AG08396 (cell line): ENCODE data around the gene IBA57.

Source experiments
- DNase-seq: peaks from one replicate; pipeline ENCODE4 v3.0.0; 2012; ENCODE audit warnings: low spot score, mixed read lengths

IBA57 gene

GRCh38 chr1:228144993-228145343 lies 20.6 kb upstream of the IBA57 start:
- DNase-seq, result no peak

- DNase-seq, result no peak
Observed at GRCh38 chr1:228145463-228146416, 19.9 kb upstream of the IBA57 start.

GRCh38 chr1:228146417-228147150 lies 19.0 kb upstream of the IBA57 start:
- peak; percentile 2 for DNase-seq

GRCh38 chr1:228147151-228147693 lies 18.4 kb upstream of the IBA57 start:
- DNase-seq, result peak; percentile 7

- no peak for DNase-seq
Observed at GRCh38 chr1:228147768-228148167, 17.8 kb upstream of the IBA57 start.

DNA sequence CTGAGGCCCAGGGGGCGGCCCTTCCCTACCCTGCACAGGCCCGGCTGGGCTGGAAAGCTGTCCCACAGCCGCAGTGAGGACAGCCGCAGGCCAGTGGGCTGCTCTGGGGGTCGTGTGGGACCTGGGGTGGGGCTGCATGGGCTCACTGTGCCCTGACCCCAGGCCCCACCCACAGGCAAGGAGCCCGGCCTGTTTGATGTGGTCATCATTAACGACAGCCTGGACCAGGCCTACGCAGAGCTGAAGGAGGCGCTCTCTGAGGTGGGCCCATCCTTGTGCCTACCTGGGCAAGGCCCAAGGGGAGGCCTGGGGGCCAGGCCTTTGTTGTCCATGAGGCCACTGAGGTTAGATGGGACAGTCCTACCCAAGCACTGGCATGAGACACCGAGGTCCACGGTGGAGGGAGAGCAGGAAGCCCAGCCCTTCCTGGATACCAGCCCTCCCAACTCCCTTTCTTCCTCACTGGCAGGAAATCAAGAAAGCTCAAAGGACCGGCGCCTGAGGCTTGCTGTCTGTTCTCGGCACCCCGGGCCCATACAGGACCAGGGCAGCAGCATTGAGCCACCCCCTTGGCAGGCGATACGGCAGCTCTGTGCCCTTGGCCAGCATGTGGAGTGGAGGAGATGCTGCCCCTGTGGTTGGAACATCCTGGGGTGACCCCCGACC lies 17.3 kb upstream of the IBA57 start:
- peak; percentile 35 for DNase-seq

DNA sequence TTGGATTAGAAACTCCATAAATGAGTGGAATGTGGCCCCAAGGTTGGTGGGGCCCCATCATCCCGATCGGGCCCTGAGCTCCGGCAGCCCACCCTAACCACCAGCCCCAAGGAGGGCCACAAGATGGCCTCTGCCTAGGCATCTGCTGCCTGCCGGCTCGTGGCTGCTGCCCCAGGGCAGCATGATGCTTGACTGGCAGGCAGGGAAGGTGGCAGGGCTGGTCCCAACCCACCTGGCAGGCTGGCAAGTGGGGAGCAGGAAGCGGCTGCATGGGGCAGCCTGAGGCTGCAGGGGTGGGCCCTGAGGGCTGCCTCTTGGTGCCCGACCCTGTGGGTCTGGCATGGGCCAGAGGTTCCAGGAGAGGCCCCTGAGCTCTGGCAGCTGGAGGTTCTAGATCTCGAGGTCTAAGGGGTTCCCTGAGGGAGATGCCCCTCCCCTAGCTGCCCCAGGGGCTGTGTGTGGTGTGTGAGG lies 16.6 kb upstream of the IBA57 start:
- no peak for DNase-seq

GRCh38 chr1:228149406-228150119 lies 16.0 kb upstream of the IBA57 start, which contains the start of gene GJC2:
Gene GJC2 (plus strand): TSS chr1:228149930. CDS start chr1:228157759, 7,829 bp downstream.
- peak; percentile 80 for DNase-seq

DNA sequence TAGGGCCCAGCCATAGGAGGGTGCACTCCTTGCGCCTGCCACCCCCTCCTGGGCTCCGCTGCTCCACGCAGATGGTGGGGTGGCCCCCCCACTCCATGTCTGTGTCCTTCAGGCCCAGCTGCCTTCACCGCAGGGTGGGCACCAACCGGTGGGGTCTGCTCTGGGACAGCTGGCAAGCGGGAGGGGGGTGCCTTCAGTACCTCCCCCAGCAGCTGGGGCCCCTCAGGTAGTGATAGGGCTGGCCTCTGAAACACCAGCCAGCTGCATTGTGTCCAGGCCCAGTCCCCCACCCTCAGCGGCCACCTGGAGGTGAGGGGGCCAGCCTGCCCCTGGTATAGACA lies 15.5 kb upstream of the IBA57 start:
- no peak for DNase-seq

- DNase-seq, result peak; percentile 88
Observed at GRCh38 chr1:228150461-228151179, 15.0 kb upstream of the IBA57 start.

GRCh38 chr1:228151180-228151925 lies 14.3 kb upstream of the IBA57 start:
- no peak for DNase-seq

- DNase-seq, result no peak
Observed at GRCh38 chr1:228152097-228152917, 13.3 kb upstream of the IBA57 start.

DNA sequence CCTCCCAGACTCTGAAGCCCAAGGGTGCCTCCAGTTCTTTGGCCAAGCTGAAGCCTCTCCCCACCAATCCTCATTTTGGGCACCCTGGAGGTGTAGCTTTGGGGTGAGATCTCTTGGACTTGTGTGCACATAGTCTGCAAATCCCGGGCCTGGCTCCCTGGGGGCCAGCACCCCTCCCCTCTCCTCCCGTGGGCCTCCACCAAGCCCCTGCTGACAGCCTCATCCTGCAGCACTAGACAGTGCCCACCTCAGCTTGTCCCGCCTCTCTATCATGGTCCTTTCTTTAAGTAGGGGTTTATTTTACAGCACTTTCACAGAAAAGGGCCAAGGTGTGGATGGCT lies 12.7 kb upstream of the IBA57 start:
- DNase-seq, result no peak

GRCh38 chr1:228154021-228154669 lies 11.5 kb upstream of the IBA57 start:
- DNase-seq, result no peak

- no peak for DNase-seq
Observed at GRCh38 chr1:228154670-228155571, 10.7 kb upstream of the IBA57 start.

- no peak for DNase-seq
Observed at GRCh38 chr1:228155596-228156514, 9.7 kb upstream of the IBA57 start.

GRCh38 chr1:228156515-228156881 lies 9.1 kb upstream of the IBA57 start:
- DNase-seq, result no peak
